GM18951 (cell line): ENCODE data around the gene POFUT1.

ENCODE experiments used
- POLR2A ChIP-seq: IDR thresholded peaks from 4 replicates; pipeline ENCODE4 v1.6.1; 2011; ENCODE audit warnings: mild to moderate bottlenecking; ENCODE audit not compliant: insufficient read length, insufficient read depth; ENCODE audit errors: extremely low read depth
- in situ Hi-C: fragments of 300-500 bp; cut with MboI; formaldehyde crosslinking; loops from one replicate; pipeline ENCODE4 v1.12.0; 2022; ENCODE audit warnings: low sequenced_read_pairs, mixed read lengths, inconsistent platforms; ENCODE audit not compliant: unreplicated experiment

The POFUT1 gene

GRCh38 chr20:32227306-32227705 lies 19.6 kb downstream of the POFUT1 start:
- in situ Hi-C loops, result no loop called here
- TF ChIP-seq POLR2A, result no peak

GRCh38 chr20:32227744-32228688 lies 20.3 kb downstream of the POFUT1 start:
- no peak for TF ChIP-seq POLR2A
- in situ Hi-C loops, result no loop called here

GRCh38 chr20:32229251-32229747 lies 21.6 kb downstream of the POFUT1 start:
- no peak for TF ChIP-seq POLR2A
- in situ Hi-C loops, result no loop called here

GRCh38 chr20:32230707-32231106 lies 23.0 kb downstream of the POFUT1 start:
- no peak for TF ChIP-seq POLR2A
- in situ Hi-C loops, result no loop called here

- TF ChIP-seq POLR2A, result no peak
- in situ Hi-C loops, result no loop called here
Observed at GRCh38 chr20:32231245-32231644, 23.6 kb downstream of the POFUT1 start.

GRCh38 chr20:32231847-32232246 lies 24.2 kb downstream of the POFUT1 start:
- in situ Hi-C loops, result no loop called here
- TF ChIP-seq POLR2A, result no peak

- TF ChIP-seq POLR2A, result no peak
- in situ Hi-C loops, result no loop called here
Observed at GRCh38 chr20:32232326-32232886, 24.7 kb downstream of the POFUT1 start.

- in situ Hi-C loops, result no loop called here
- no peak for TF ChIP-seq POLR2A
Observed at GRCh38 chr20:32233286-32233685, 25.6 kb downstream of the POFUT1 start.

GRCh38 chr20:32234135-32234808 lies 26.6 kb downstream of the POFUT1 start:
- TF ChIP-seq POLR2A, result no peak
- in situ Hi-C loops, result no loop called here

- no peak for TF ChIP-seq POLR2A
- in situ Hi-C loops, result no loop called here
Observed at GRCh38 chr20:32235331-32236047, 27.8 kb downstream of the POFUT1 start.

- in situ Hi-C loops, result no loop called here
- no peak for TF ChIP-seq POLR2A
Observed at GRCh38 chr20:32236048-32236533, 28.4 kb downstream of the POFUT1 start.

- in situ Hi-C loops, result no loop called here
Observed at GRCh38 chr20:32236819-32237218, 29.1 kb downstream of the POFUT1 start.

GRCh38 chr20:32237419-32237818 lies 29.7 kb downstream of the POFUT1 start:
- no peak for TF ChIP-seq POLR2A

More at GRCh38 chr20:32236819-32237218, 29.1 kb downstream of the POFUT1 start:
- no peak for TF ChIP-seq POLR2A

More at GRCh38 chr20:32237419-32237818, 29.7 kb downstream of the POFUT1 start:
- in situ Hi-C loops, result no loop called here
